IMR-90 (cell line): Measurements from ENCODE around the gene ZDHHC14. TPM values are rescaled to one million over a fixed set of nuclear protein-coding genes. Genes with fewer than 3 reads are reported as not detected.

Source experiments
- ATAC-seq: fragments of 200-7000 bp; cut with Tn5 transposase; 2 replicates; pipeline ENCODE4 v1.9.1; 2020; ENCODE audit warnings: low read depth, mild to moderate bottlenecking, moderate library complexity
- BruUV-seq: library from RNA; stranded (reverse); fragments of 400-500 nt; replicated peaks from 2 replicates; lab custom pipeline; 2021; lab: Mats Ljungman, UMichigan
- CTCF ChIA-PET: fragments of 300-600 bp; formaldehyde crosslinking; extraction: SDS; loops from one replicate; lab custom pipeline; 2021; ENCODE audit warnings: antibody characterized with exemption; lab: Yijun Ruan, JAX
- POLR2A ChIA-PET: fragments of 300-600 bp; sonication (Branson Sonifier 250); formaldehyde crosslinking; loops from one replicate; lab custom pipeline; 2022; ENCODE audit warnings: antibody characterized with exemption; ENCODE audit not compliant: unreplicated experiment; lab: Charles Lee
- DNase-seq: peaks from one replicate; pipeline ENCODE4 v3.0.0; 2013
- H2AFZ ChIP-seq: replicated peaks from 2 replicates; pipeline ENCODE3; 2013; ENCODE audit warnings: low read length, mild to moderate bottlenecking; ENCODE audit not compliant: poor library complexity
- H2AK5ac ChIP-seq: 2 replicates; pipeline ENCODE4 v1.6.1; 2013; ENCODE audit warnings: low read depth, low read length, inconsistent platforms
- H2AK9ac ChIP-seq: replicated peaks from 2 replicates; pipeline ENCODE3; 2013; ENCODE audit warnings: mild to moderate bottlenecking, low read depth, low read length, moderate library complexity; ENCODE audit not compliant: poor library complexity
- H2BK120ac ChIP-seq: 2 replicates; pipeline ENCODE4 v1.6.1; 2013; ENCODE audit warnings: low read depth, low read length, inconsistent platforms
- H2BK15ac ChIP-seq: 3 replicates; pipeline ENCODE4 v1.6.1; 2013; ENCODE audit warnings: low read depth, low read length, inconsistent platforms
- H2BK20ac ChIP-seq: 2 replicates; pipeline ENCODE4 v1.6.1; 2013; ENCODE audit warnings: low read depth, mild to moderate bottlenecking, inconsistent platforms, low read length, moderate library complexity
- H2BK5ac ChIP-seq: 2 replicates; pipeline ENCODE4 v1.6.1; 2013; ENCODE audit warnings: mild to moderate bottlenecking, low read depth, low read length, inconsistent platforms; ENCODE audit not compliant: poor library complexity, severe bottlenecking
- H3K14ac ChIP-seq: replicated peaks from 2 replicates; pipeline ENCODE4 v1.6.1; 2013; ENCODE audit warnings: low read depth, low read length, inconsistent platforms
- H3K18ac ChIP-seq: 2 replicates; pipeline ENCODE4 v1.6.1; 2013; ENCODE audit warnings: low read depth, low read length, control low read depth
- H3K23ac ChIP-seq: 2 replicates; pipeline ENCODE4 v1.6.1; 2013; ENCODE audit warnings: low read depth, low read length, inconsistent platforms
- H3K27ac ChIP-seq: 2 replicates; pipeline ENCODE4 v1.5.1; 2013; ENCODE audit warnings: mild to moderate bottlenecking, control low read depth, low read length; ENCODE audit not compliant: insufficient read depth
- H3K27me3 ChIP-seq: 2 replicates; pipeline ENCODE4 v1.6.1; 2013; ENCODE audit warnings: low read length; ENCODE audit not compliant: control insufficient read depth, insufficient read depth
- H3K36me3 ChIP-seq: 2 replicates; pipeline ENCODE4 v1.6.1; 2013; ENCODE audit warnings: low read length, mixed read lengths; ENCODE audit not compliant: control insufficient read depth, insufficient read depth
- H3K4ac ChIP-seq: 2 replicates; pipeline ENCODE4 v1.6.1; 2013; ENCODE audit warnings: low read depth, low read length, inconsistent platforms
- H3K4me1 ChIP-seq: 2 replicates; pipeline ENCODE4 v1.6.1; 2013; ENCODE audit warnings: low read length, mixed read lengths; ENCODE audit not compliant: control insufficient read depth, insufficient read depth
- H3K4me2 ChIP-seq: 2 replicates; pipeline ENCODE4 v1.6.1; 2013; ENCODE audit warnings: low read depth, mild to moderate bottlenecking, control low read depth, low read length, moderate library complexity
- H3K4me3 ChIP-seq: 2 replicates; pipeline ENCODE4 v1.5.1; 2013; ENCODE audit warnings: low read depth, mild to moderate bottlenecking, control low read depth, low read length, moderate library complexity; ENCODE audit not compliant: insufficient read depth
- H3K56ac ChIP-seq: 2 replicates; pipeline ENCODE4 v1.6.1; 2013; ENCODE audit warnings: low read length, inconsistent platforms; ENCODE audit not compliant: insufficient read depth; ENCODE audit errors: extremely low read depth
- H3K79me1 ChIP-seq, 2 experiments: 2 replicates each; pipeline ENCODE4 v1.6.1; 2013; ENCODE audit warnings: low read length in 2 of 2, inconsistent platforms in 1 of 2, low read depth in 1 of 2
- H3K9ac ChIP-seq: 2 replicates; pipeline ENCODE4 v1.6.1; 2013; ENCODE audit warnings: low read depth, low read length, control low read depth
- H3K9me1 ChIP-seq: 2 replicates; pipeline ENCODE4 v1.6.1; 2013; ENCODE audit warnings: low read length, inconsistent platforms; ENCODE audit not compliant: insufficient read depth
- H3K9me3 ChIP-seq: 2 replicates; pipeline ENCODE4 v1.6.1; 2013; ENCODE audit warnings: low read length; ENCODE audit not compliant: control insufficient read depth, insufficient read depth
- H4K20me1 ChIP-seq: 2 replicates; pipeline ENCODE4 v1.6.1; 2013; ENCODE audit warnings: low read length, inconsistent platforms; ENCODE audit not compliant: insufficient read depth
- H4K5ac ChIP-seq: 2 replicates; pipeline ENCODE4 v1.6.1; 2013; ENCODE audit warnings: mild to moderate bottlenecking, low read depth, low read length, control low read depth
- H4K8ac ChIP-seq, 2 experiments: 2 replicates each; pipeline ENCODE4 v1.6.1; 2013; ENCODE audit warnings: low read depth in 2 of 2, low read length in 2 of 2, control low read depth in 1 of 2, inconsistent platforms in 1 of 2
- H4K91ac ChIP-seq: 2 replicates; pipeline ENCODE4 v1.6.1; 2013; ENCODE audit warnings: low read depth, low read length, inconsistent platforms; ENCODE audit not compliant: insufficient read depth
- BHLHE40 ChIP-seq: fragments of 150-350 bp; IDR thresholded peaks from 2 replicates; pipeline ENCODE4 v1.6.1; 2016; ENCODE audit warnings: mild to moderate bottlenecking, low read depth, low read length
- CEBPB ChIP-seq: IDR thresholded peaks from 2 replicates; pipeline ENCODE4 v1.6.1; 2012; ENCODE audit warnings: low read depth, low read length, improper control_type of control experiment
- FOS ChIP-seq: fragments of 150-350 bp; IDR thresholded peaks from 2 replicates; pipeline ENCODE4 v1.6.1; 2016; ENCODE audit warnings: low read depth, low read length
- WGBS, 2 experiments: methylation state at CpG; one replicate each; pipeline versions ENCODE4 v1.1.5 to v1.1.7; 2013; ENCODE audit warnings: missing lambda C conversion rate in 2 of 2; ENCODE audit not compliant: insufficient read length in 1 of 2; ENCODE audit errors: extremely low coverage in 2 of 2; 5-methylcytosine and 5-hydroxymethylcytosine counted together
- dilution Hi-C: fragments of 300-500 bp; cut with HindIII; formaldehyde crosslinking; loops from one replicate; pipeline ENCODE4 v1.14.3; 2018; ENCODE audit warnings: low sequenced_read_pairs; ENCODE audit not compliant: unreplicated experiment
- in situ Hi-C: fragments of 300-500 bp; cut with MboI; formaldehyde crosslinking; loops from 3 replicates; pipeline ENCODE4 v1.14.3; 2019; ENCODE audit warnings: low sequenced_read_pairs, inconsistent platforms, mixed read lengths
- intact Hi-C: fragments of 100-400 bp; cut with micrococcal nuclease; formaldehyde crosslinking; loops from 2 replicates; pipeline ENCODE4 v1.10.0; 2022
- polyA plus RNA-seq, 3 experiments: library from polyadenylated mRNA; depleted of rRNA; stranded (reverse); fragments of >200 nt; gene quantifications; 2 replicates each; pipeline ENCODE4 v1.2.3, GENCODE V29; 2012; ENCODE audit warnings: low replicate concordance in 1 of 3
- total RNA-seq: library from RNA; depleted of rRNA; stranded (reverse); fragments of >200 nt; gene quantifications from 2 replicates; pipeline ENCODE4 v1.2.3, GENCODE V29; 2012

Gene ZDHHC14
- total and polyA plus RNA-seq, 2 of the 4 experiments (the other 2 are of a cell fraction), result 0.90 to 2.0 TPM

DNA sequence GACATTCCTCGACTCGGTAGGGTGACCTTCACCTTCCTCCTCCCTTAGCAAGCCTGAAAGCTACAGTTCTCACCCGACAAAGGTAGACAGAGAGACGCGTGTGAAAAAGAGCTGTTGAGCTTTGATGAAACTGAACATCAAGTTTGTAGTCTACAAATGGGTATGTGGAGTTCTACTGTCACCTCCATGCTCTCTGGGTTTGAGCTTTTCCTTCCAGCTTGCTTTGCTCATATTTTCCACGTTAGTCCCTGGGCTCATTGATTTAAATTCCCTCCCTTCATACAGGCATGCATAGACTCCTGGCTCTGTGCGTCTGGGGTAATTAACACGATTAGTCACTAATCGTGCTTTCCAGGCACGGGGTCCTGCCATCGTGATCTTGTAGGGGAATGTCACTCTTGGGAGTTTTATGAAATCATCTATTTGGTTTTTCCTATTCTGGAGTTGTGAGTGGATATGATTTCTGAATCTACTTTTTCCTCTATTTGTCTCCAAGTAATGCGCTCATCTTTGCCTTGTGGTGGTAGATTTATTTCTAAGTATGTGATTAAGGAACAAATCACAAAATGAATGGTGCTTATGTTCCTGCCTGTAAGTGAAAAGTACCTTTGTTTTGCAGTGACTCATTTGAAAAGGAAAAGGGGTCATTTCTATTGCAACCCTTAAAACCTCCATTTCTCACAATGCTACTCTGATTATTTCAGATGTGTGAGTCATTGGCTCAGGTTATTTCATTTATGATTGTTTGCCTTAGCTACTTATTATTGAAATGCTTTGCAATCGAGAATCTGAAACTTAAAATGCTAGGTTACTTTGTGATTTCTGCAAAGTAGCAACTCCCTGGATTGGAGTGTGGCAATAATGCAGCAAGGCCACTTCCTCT lies 154.6 kb downstream of the ZDHHC14 start:
- Histone ChIP-seq H3K9me3 (no peaks in the 10 kb centered on the region), H3K4me2 (peak overlapping the region; percentile 68), H4K5ac (no peak overlapping the region; the same call in 1 of the 2 replicates), H3K4ac (0 out of 2 replicates have a peak overlapping the region, but pooled peaks have one; percentile 25), H2AFZ (no peak overlapping the region), H3K27ac (peak overlapping the region; percentile 14; the same call in 1 of the 2 replicates), H3K79me1 (no peaks in the 10 kb centered on the region), H2BK5ac (no peak overlapping the region), H4K8ac (no peak overlapping the region), H3K27me3 (peaks cover 1% of the 10 kb centered on the region; the same call in 1 of the 2 replicates), H4K91ac (peak overlapping the region; percentile 8; the same call in 1 of the 2 replicates), H2BK15ac (no peak overlapping the region), H3K18ac (peak overlapping the region; percentile 57; the same call in 1 of the 2 replicates), H4K20me1 (no peaks in the 10 kb centered on the region), H3K14ac (peak overlapping the region; percentile 19; the same call in 1 of the 2 replicates), H3K4me1 (peaks cover 11% of the 10 kb centered on the region), H3K56ac (no peak overlapping the region), H3K23ac (peak overlapping the region; percentile 10; the same call in 1 of the 2 replicates), H2BK120ac (no peak overlapping the region), H3K9me1 (peaks cover 7% of the 10 kb centered on the region; the same call in 1 of the 2 replicates), H3K36me3 (no peaks in the 10 kb centered on the region), H3K4me3 (no peak overlapping the region), H3K9ac (no peak overlapping the region), H2AK9ac (no peak overlapping the region), H2BK20ac (peak overlapping the region; percentile 32; the same call in 1 of the 2 replicates), H2AK5ac (no peak overlapping the region)
- peak; percentile 80 for DNase-seq
- ATAC-seq, result peak; percentile 66
- no TSS peak for BruUV-seq
- dilution Hi-C loops (no loop called here), in situ Hi-C loops (no loop called here), intact Hi-C loops (no loop called here)
- TF ChIP-seq FOS (peak; percentile 45; the same call in 1 of the 2 replicates), BHLHE40 (no peak), CEBPB (peak; percentile 71; the same call in 1 of the 2 replicates)
- no CpG with 5 or more reads among the region's 13 CpGs for WGBS, 2 experiments
- POLR2A ChIA-PET, result interaction anchor here (0.7 kb wide), 1 partner anchor 46 kb away, joined by 3 read pairs; no protein-coding TSS in a partner anchor
- CTCF ChIA-PET, result no interaction called here
